ENCODE data around the gene SLC6A16.
A peak's percentile ranks its signal among the peaks of the same experiment; 100 is the strongest.
"Not testable (repeated sequence)": the region's sequence is repeated elsewhere in the genome, so short reads cannot be mapped to it uniquely, and the experiment has no call there.

Gene SLC6A16

GRCh38 chr19:49344505-49345423, 19.8 kb upstream of the SLC6A16 start:
- no peak for DNase-seq (ENCODE audit: low spot score)

- DNase-seq (ENCODE audit: low spot score): no peak
Measured at GRCh38 chr19:49343123-49343522, 18.1 kb upstream of the SLC6A16 start.

- DNase-seq (ENCODE audit: low spot score): no peak
Measured at GRCh38 chr19:49342291-49342721, 17.3 kb upstream of the SLC6A16 start.

GRCh38 chr19:49340865-49341718, 16.1 kb upstream of the SLC6A16 start:
- no peak for DNase-seq (ENCODE audit: low spot score)

GRCh38 chr19:49340069-49340864, 15.3 kb upstream of the SLC6A16 start:
- DNase-seq (ENCODE audit: low spot score): no peak

GRCh38 chr19:49339301-49340068, 14.5 kb upstream of the SLC6A16 start:
- peak; percentile 15 for DNase-seq (ENCODE audit: low spot score)

GRCh38 chr19:49338691-49339300, 13.8 kb upstream of the SLC6A16 start:
- DNase-seq (ENCODE audit: low spot score): peak; percentile 38

GRCh38 chr19:49338023-49338677, 13.2 kb upstream of the SLC6A16 start:
- no peak for DNase-seq (ENCODE audit: low spot score)

GRCh38 chr19:49337267-49338022, 12.5 kb upstream of the SLC6A16 start:
- no peak for DNase-seq (ENCODE audit: low spot score)

GRCh38 chr19:49336482-49337266, 11.7 kb upstream of the SLC6A16 start:
- no peak for DNase-seq (ENCODE audit: low spot score)

- DNase-seq (ENCODE audit: low spot score): no peak
Measured at GRCh38 chr19:49335784-49336481, 10.9 kb upstream of the SLC6A16 start.

GRCh38 chr19:49335071-49335783, 10.2 kb upstream of the SLC6A16 start, which contains the start of gene CD37:
Gene CD37, plus strand, starts transcription at chr19:49335406. Its CDS starts 135 bp downstream, at chr19:49335541.
- no peak for DNase-seq (ENCODE audit: low spot score)

GRCh38 chr19:49333811-49334288, 8.9 kb upstream of the SLC6A16 start:
- DNase-seq (ENCODE audit: low spot score): no peak

- DNase-seq (ENCODE audit: low spot score): no peak
Measured at GRCh38 chr19:49333418-49333805, 8.4 kb upstream of the SLC6A16 start.

GRCh38 chr19:49332691-49333417, 7.9 kb upstream of the SLC6A16 start:
- DNase-seq (ENCODE audit: low spot score): not testable (repeated sequence)

GRCh38 chr19:49331616-49332055, 6.6 kb upstream of the SLC6A16 start:
- peak; percentile 31 for DNase-seq (ENCODE audit: low spot score)
